GM12864 (cell line): ENCODE data around the gene CLSTN3.

Experiments used
- DNase-seq: peaks from one replicate; pipeline ENCODE4 v3.0.0-alpha.2; 2011; ENCODE audit warnings: low read depth
- H3K4me3 ChIP-seq: 2 replicates; pipeline ENCODE4 v1.5.1; 2011; ENCODE audit warnings: mild to moderate bottlenecking, low read depth, low read length, control low read depth
- TF ChIP-seq, protein P1 (sequence below): IDR thresholded peaks from 2 replicates; pipeline ENCODE4 v1.5.1; 2011; ENCODE audit warnings: low read depth, mild to moderate bottlenecking, moderate library complexity, low read length, control low read depth, inconsistent platforms; ENCODE audit errors: missing control alignments

Gene CLSTN3

DNA sequence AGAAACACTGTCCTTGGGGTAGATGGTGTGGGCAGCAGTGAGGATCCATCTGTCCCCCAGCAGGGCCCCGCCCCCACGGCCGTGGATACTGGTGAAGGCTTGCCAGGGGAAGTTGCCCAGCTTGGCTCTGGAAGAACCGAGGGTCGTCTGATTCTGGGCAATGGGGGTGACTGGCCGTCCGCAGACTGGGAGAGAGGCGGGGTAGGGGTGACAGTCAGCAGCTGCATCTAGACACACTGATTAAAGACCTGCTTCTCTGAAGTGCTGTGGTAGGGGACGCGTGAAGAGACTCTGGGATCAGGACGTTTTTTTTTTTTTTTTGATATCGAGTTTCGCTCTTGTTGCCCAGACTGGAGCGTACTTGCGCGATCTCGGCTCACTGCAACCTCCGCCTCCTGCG, 33.2 kb upstream of the CLSTN3 start:
- H3K4me3 ChIP-seq = no peak overlapping the region
- TF ChIP-seq, protein P1, sequence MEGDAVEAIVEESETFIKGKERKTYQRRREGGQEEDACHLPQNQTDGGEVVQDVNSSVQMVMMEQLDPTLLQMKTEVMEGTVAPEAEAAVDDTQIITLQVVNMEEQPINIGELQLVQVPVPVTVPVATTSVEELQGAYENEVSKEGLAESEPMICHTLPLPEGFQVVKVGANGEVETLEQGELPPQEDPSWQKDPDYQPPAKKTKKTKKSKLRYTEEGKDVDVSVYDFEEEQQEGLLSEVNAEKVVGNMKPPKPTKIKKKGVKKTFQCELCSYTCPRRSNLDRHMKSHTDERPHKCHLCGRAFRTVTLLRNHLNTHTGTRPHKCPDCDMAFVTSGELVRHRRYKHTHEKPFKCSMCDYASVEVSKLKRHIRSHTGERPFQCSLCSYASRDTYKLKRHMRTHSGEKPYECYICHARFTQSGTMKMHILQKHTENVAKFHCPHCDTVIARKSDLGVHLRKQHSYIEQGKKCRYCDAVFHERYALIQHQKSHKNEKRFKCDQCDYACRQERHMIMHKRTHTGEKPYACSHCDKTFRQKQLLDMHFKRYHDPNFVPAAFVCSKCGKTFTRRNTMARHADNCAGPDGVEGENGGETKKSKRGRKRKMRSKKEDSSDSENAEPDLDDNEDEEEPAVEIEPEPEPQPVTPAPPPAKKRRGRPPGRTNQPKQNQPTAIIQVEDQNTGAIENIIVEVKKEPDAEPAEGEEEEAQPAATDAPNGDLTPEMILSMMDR = no peak
- DNase-seq = no peak

DNA sequence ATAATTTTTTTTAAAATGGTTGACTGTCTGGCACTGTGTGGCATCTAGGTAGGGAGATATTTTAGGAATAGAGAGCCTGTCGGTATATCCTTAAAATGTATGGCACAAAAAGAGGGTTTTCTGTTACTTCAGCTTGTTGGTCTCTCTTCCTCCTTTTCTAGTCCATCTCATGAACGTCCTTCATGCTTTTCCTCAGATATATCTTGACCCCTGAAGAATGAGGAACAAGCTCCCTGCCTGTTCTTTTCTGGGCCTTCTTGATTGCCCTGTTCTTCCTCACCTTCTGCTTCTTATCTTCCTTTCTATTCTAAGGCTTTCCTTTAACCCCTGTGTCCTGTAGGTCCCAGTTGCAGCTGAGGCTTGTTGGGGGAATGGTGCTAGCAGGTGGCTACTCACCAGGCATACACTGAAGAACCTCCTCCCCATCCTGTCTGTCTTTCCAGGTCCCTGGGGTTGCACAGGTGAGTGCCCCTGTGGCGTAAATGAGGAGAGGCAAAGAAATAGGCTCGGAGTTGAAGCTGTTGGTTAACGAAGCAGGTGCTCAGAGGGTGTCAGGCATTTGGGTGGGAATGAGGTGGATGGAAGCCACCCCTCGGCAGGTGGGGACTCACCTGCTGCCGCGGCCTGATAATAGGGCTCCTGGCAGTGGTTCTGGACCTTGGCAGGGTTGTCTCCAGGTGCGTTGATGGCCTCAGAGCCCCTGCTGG, 30.7 kb upstream of the CLSTN3 start:
- TF ChIP-seq, protein P1 = no peak
- DNase-seq = no peak
- H3K4me3 ChIP-seq = no peak overlapping the region

DNA sequence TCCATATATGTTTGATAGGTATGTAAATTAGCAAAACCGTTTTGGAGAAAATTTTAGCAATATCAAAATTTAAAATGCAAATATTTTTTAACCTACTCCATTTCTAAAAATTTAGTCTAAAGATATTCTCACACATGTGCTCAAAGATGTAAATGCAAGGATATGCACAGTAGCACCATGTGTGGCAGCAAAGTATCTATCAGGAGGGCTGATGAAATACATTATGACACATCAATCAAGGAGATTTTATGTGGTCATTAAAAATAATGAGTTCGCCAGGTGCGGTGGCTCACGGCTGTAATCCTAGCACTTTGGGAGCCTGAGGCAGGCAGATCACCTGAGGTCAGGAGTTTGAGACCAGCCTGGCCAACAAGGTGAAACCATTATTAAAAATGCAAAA, 29.9 kb upstream of the CLSTN3 start:
- DNase-seq = no peak
- TF ChIP-seq, protein P1 = no peak
- H3K4me3 ChIP-seq = no peak overlapping the region

DNA sequence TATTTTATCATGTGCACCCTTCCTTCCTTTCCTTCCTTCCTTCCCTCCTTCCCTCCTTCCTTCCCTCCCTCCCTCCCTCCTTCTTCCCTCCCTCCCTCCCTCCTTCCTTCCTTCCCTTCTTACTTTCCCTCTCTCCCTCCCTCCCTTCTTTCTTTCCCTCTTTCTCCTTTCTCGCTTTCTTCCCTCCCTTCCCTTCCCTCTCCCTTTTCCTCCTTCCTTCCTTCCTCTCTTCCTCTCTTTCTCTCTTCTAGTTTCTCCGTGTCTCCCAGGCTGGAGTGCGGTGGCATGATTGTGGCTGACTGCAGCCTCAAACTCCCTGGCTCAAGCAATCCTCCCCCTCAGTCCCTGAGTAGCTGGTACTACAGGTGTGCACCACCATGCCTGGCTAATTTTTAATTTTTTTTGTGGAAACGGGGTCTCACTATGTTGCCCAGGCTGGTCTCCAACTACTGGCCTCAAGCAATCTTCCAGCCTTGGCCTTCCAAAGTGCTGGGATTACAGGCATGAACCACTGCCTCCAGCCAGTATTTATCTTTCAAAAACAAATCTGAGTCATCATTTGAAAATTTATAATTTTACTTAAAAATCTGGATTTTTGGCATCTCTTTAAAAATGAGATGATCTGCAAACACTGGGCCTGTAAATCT, 29.0 kb upstream of the CLSTN3 start:
- TF ChIP-seq, protein P1 = no peak
- no peak overlapping the region for H3K4me3 ChIP-seq
- DNase-seq = no peak

DNA sequence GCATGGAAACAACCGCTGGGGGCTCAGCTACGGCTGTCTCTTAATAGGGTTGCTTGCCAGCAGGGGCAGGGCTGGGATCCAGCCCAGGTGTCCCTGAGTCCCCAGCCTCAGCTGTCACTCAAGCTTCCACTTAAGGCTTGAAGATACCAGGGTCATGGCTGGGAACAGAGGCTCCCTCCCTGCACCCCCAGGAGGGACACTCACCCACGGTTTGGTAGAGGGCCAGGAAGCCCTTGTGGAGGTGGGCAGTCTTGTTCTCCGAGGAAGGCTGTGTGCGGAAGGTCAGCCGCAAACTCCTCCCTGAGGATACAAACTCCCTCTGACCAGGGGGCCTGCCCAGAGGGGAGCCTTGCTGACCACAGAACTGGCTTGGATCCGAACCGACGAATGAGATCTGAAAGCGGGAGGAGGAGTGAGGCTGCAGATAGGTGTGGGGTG, 28.5 kb upstream of the CLSTN3 start:
- H3K4me3 ChIP-seq = no peak overlapping the region
- TF ChIP-seq, protein P1 = no peak
- DNase-seq = no peak

DNA sequence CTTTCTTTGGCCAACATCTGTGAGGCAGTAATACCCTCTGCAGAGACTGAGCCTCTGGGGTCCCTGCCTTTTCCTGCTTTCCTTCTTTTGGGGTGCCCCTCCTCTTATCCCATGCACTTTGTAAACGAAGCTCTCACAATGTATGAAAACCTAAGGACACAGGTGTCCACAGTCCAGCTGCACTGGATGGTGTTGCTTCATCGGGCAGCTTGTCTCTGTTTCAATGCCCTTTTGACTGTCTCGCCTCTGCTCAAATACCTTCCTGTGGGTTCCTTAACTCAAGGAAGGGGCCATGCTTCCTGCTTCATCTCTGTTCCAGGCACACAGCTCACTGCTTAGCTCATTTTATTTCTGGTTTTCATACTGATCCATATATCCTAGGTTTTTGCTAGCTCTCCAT, 27.6 kb upstream of the CLSTN3 start:
- H3K4me3 ChIP-seq = no peak overlapping the region
- TF ChIP-seq, protein P1 = no peak
- DNase-seq = no peak
